ENCODE measurements around the gene TMEM132D. TPM values are rescaled to one million over a fixed set of nuclear protein-coding genes. Genes with fewer than 3 reads are reported as not detected.

TMEM132D gene
- total RNA-seq, 2 donors from 2014 or later, result under 0.01 to 0.26 TPM

DNA sequence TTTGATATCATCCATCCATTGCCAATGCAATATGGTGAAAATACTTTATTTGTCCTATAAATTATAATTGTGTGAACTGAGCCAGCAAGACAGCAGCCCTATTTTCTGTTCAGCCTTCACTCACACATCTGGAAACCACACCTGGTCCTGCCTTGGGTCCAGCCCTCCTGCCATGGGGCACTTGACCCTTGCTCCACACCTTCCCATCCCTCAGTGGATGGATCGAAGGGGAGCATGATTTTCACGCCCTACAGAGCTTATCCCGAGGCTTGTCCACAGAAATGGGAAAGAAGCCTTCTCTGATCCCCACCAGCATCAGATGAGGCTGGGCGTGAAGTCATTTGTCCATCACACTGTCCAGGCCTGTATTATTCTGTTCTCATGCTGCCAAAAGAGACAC is 10.1 kb downstream of the TMEM132D start:
- Histone ChIP-seq H3K27ac (no peak overlapping the region), H3K4me1 (no peaks in the 10 kb centered on the region), H3K36me3 (replicated peaks in 1 of 2; ENCODE audit: insufficient read depth in 1 of 2, low read depth in 2 of 2) (no peaks in the 10 kb centered on the region), H3K27me3 (no peaks in the 10 kb centered on the region), H3K9me3 (no peaks in the 10 kb centered on the region), H3K4me3 (no peak overlapping the region)
- ATAC-seq (no peak), DNase-seq (no peak)
- intact Hi-C loops (cut with DNase I), result no loop called here
- TF ChIP-seq POLR2A (IDR thresholded peaks at IDR 0.05), result no peak
- TF ChIP-seq, protein P1, sequence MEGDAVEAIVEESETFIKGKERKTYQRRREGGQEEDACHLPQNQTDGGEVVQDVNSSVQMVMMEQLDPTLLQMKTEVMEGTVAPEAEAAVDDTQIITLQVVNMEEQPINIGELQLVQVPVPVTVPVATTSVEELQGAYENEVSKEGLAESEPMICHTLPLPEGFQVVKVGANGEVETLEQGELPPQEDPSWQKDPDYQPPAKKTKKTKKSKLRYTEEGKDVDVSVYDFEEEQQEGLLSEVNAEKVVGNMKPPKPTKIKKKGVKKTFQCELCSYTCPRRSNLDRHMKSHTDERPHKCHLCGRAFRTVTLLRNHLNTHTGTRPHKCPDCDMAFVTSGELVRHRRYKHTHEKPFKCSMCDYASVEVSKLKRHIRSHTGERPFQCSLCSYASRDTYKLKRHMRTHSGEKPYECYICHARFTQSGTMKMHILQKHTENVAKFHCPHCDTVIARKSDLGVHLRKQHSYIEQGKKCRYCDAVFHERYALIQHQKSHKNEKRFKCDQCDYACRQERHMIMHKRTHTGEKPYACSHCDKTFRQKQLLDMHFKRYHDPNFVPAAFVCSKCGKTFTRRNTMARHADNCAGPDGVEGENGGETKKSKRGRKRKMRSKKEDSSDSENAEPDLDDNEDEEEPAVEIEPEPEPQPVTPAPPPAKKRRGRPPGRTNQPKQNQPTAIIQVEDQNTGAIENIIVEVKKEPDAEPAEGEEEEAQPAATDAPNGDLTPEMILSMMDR (IDR thresholded peaks at IDR 0.05), result no peak
- WGBS, 2 donors, result 68 to 78% methylated on average over 4 of the region's 4 CpGs

DNA sequence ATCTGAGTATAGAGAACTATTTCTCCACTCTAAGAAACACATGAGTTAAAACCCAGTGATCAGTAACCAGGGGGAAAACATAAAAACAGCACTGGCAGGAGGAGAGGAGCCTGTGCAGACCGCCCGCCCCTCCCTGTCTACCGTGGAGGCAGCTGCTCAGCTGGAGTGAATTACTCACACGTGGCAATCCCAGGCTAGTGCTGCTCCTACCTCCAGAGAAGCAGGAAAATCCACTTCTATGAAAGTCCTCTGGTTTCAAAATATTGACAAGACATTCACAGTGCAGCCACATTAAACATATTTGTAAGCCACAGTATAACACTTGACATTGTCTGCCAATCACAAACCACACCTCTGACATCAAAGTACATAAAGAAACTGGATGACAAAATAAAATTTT is 16.7 kb downstream of the TMEM132D start:
- no peaks in the 10 kb centered on the region for H3K4me1 ChIP-seq
- intact Hi-C loops (cut with DNase I), result no loop called here
- DNase-seq (no peak), ATAC-seq (no peak)
- no peak for TF ChIP-seq POLR2A (IDR thresholded peaks at IDR 0.05)
- TF ChIP-seq, protein P1 (IDR thresholded peaks at IDR 0.05), result no peak
- no peaks in the 10 kb centered on the region for H3K9me3 ChIP-seq
- H3K27me3 ChIP-seq, result no peaks in the 10 kb centered on the region
- no peak overlapping the region for H3K27ac ChIP-seq
- no peak overlapping the region for H3K4me3 ChIP-seq
- no peaks in the 10 kb centered on the region for H3K36me3 ChIP-seq (replicated peaks in 1 of 2; ENCODE audit: insufficient read depth in 1 of 2, low read depth in 2 of 2)
- 10 to 15% methylated on average over 4 of the region's 4 CpGs for WGBS, 2 donors

DNA sequence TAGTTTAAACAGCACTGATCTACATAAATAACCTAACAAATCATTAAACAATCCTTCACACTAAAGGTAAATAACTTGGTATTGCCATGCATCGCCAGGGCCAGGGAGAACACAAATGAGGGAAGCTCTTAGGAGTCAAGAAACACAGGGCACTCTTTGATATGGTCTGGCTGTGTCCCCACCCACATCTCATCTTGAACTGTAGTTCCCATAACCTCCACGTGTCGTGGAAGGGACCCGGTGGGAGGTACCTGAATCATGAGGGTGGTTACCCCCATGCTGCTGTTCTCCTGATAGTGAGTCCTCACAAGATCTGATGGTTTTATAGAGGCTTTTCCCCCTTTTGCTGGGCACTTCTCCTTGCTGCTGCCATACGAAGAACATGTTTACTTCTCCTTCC is 17.3 kb downstream of the TMEM132D start:
- Histone ChIP-seq H3K4me1 (no peaks in the 10 kb centered on the region), H3K9me3 (no peaks in the 10 kb centered on the region), H3K4me3 (no peak overlapping the region), H3K27me3 (no peaks in the 10 kb centered on the region), H3K36me3 (replicated peaks in 1 of 2; ENCODE audit: insufficient read depth in 1 of 2, low read depth in 2 of 2) (no peaks in the 10 kb centered on the region), H3K27ac (no peak overlapping the region)
- 34 to 38% methylated on average over 5 of the region's 5 CpGs for WGBS, 2 donors
- DNase-seq, result no peak
- ATAC-seq, result no peak
- intact Hi-C loops (cut with DNase I), result no loop called here
- TF ChIP-seq POLR2A (IDR thresholded peaks at IDR 0.05), result no peak
- TF ChIP-seq, protein P1 (IDR thresholded peaks at IDR 0.05), result no peak

DNA sequence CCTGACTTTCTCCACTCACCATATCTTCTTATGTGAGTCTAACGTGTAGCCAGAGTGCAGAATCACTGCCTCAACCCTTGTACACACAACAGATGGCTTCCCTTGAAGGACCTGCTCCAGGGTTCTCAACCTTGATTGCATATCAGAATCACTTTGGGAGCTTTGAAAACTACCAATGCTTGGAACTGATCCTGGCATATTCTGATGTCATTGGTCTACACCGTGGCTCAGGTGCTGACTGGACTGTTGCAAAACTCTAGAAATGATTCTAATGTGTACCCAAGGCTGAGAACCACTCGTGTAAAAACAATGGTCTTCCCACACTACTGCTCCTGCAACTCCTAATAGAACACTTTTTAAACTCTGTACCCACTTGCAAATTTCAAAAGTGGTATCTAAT is 18.5 kb downstream of the TMEM132D start:
- WGBS, 2 donors, result 10 to 11% methylated on average over 3 of the region's 3 CpGs
- ATAC-seq (no peak), DNase-seq (no peak)
- no peaks in the 10 kb centered on the region for H3K9me3 ChIP-seq
- no peaks in the 10 kb centered on the region for H3K4me1 ChIP-seq
- TF ChIP-seq POLR2A (IDR thresholded peaks at IDR 0.05), result no peak
- TF ChIP-seq, protein P1 (IDR thresholded peaks at IDR 0.05), result no peak
- H3K27ac ChIP-seq, result no peak overlapping the region
- H3K4me3 ChIP-seq, result no peak overlapping the region
- intact Hi-C loops (cut with DNase I), result no loop called here
- H3K36me3 ChIP-seq (replicated peaks in 1 of 2; ENCODE audit: insufficient read depth in 1 of 2, low read depth in 2 of 2), result no peaks in the 10 kb centered on the region
- no peaks in the 10 kb centered on the region for H3K27me3 ChIP-seq

DNA sequence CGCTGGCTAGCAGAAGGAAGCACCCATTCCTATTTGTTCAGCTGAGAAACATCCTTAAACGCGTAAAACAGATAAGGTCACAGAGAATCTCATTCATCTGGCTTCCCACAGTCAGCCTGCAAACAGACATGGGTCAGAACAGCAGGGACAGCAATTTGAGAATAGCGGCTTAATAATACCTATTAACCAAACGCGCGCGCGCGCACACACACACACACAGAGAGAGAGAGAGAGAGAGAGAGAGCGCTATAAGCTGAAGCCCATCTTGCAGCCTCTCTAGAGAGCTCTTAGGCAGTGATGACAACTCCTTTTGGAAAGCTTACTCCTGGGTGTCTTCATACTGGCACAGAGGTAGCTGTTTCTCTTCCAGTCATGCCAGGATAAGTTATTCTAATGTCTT is 26.4 kb downstream of the TMEM132D start:
- Histone ChIP-seq H3K9me3 (no peaks in the 10 kb centered on the region), H3K27me3 (no peaks in the 10 kb centered on the region), H3K4me3 (no peak overlapping the region), H3K4me1 (no peaks in the 10 kb centered on the region), H3K27ac (no peak overlapping the region), H3K36me3 (replicated peaks in 1 of 2; ENCODE audit: insufficient read depth in 1 of 2, low read depth in 2 of 2) (no peaks in the 10 kb centered on the region)
- no peak for DNase-seq
- WGBS, 2 donors, result 45 to 47% methylated on average over 10 to 11 of the region's 11 CpGs
- intact Hi-C loops (cut with DNase I), result no loop called here
- no peak for TF ChIP-seq POLR2A (IDR thresholded peaks at IDR 0.05)
- TF ChIP-seq, protein P1 (IDR thresholded peaks at IDR 0.05), result no peak
- no peak for ATAC-seq

Data from body of pancreas (tissue), 4 donors.